ENCODE data around the gene HSP90AB1.

The HSP90AB1 gene

GRCh38 chr6:44269921-44270525 lies 23.1 kb downstream of the HSP90AB1 start, which contains the start of gene TMEM151B:
Gene TMEM151B, plus strand, starts transcription at chr6:44270450. Its CDS starts 293 bp downstream, at chr6:44270743.
- DNase-seq: no peak

GRCh38 chr6:44270526-44271405 lies 23.9 kb downstream of the HSP90AB1 start:
- no peak for DNase-seq

GRCh38 chr6:44271406-44271723 lies 24.5 kb downstream of the HSP90AB1 start:
- DNase-seq: no peak

GRCh38 chr6:44271914-44272313 lies 25.0 kb downstream of the HSP90AB1 start:
- DNase-seq: no peak

GRCh38 chr6:44272529-44272928 lies 25.6 kb downstream of the HSP90AB1 start:
- DNase-seq: no peak

- DNase-seq: no peak
Observed at GRCh38 chr6:44272999-44273566, 26.2 kb downstream of the HSP90AB1 start.

- DNase-seq: no peak
Observed at GRCh38 chr6:44273617-44274016, 26.7 kb downstream of the HSP90AB1 start.

- DNase-seq: no peak
Observed at GRCh38 chr6:44275271-44275748, 28.4 kb downstream of the HSP90AB1 start.

- no peak for DNase-seq
Observed at GRCh38 chr6:44275749-44276648, 29.1 kb downstream of the HSP90AB1 start.

GRCh38 chr6:44276667-44277640 lies 30.1 kb downstream of the HSP90AB1 start:
- no peak for DNase-seq

- no peak for DNase-seq
Observed at GRCh38 chr6:44277763-44278162, 30.9 kb downstream of the HSP90AB1 start.

GRCh38 chr6:44278315-44278714 lies 31.4 kb downstream of the HSP90AB1 start:
- DNase-seq: no peak

GRCh38 chr6:44278774-44279697 lies 32.1 kb downstream of the HSP90AB1 start:
- no peak for DNase-seq

GRCh38 chr6:44284121-44284520 lies 37.2 kb downstream of the HSP90AB1 start:
- no peak for DNase-seq

GRCh38 chr6:44284867-44285266 lies 38.0 kb downstream of the HSP90AB1 start:
- no peak for DNase-seq

- no peak for DNase-seq
Observed at GRCh38 chr6:44285552-44286284, 38.8 kb downstream of the HSP90AB1 start.

- DNase-seq: no peak
Observed at GRCh38 chr6:44286285-44286565, 39.3 kb downstream of the HSP90AB1 start.

GRCh38 chr6:44286747-44287146 lies 39.8 kb downstream of the HSP90AB1 start:
- DNase-seq: no peak

GRCh38 chr6:44289726-44290260 lies 42.9 kb downstream of the HSP90AB1 start:
- no peak for DNase-seq

- no peak for DNase-seq
Observed at GRCh38 chr6:44291841-44292240, 44.9 kb downstream of the HSP90AB1 start.

Measured in bone marrow (tissue), 2 donors.